ENCODE measurements around the gene TMPRSS3.

The TMPRSS3 gene

GRCh38 chr21:42429021-42429420, 33.2 kb upstream of the TMPRSS3 start:
- TF ChIP-seq CTCF (IDR thresholded peaks at IDR 0.05; ENCODE audit: insufficient read depth, missing control alignments): no peak
- FAIRE-seq (no peak), DNase-seq (ENCODE audit: insufficient read length, low spot score) (no peak)

GRCh38 chr21:42427809-42428419, 32.1 kb upstream of the TMPRSS3 start:
- no peak for TF ChIP-seq CTCF (IDR thresholded peaks at IDR 0.05; ENCODE audit: insufficient read depth, missing control alignments)
- FAIRE-seq (no peak), DNase-seq (ENCODE audit: insufficient read length, low spot score) (no peak)

GRCh38 chr21:42426876-42427480, 31.1 kb upstream of the TMPRSS3 start:
- no peak for DNase-seq (ENCODE audit: insufficient read length, low spot score)
- TF ChIP-seq CTCF (IDR thresholded peaks at IDR 0.05; ENCODE audit: insufficient read depth, missing control alignments): no peak
- no peak for FAIRE-seq

GRCh38 chr21:42426424-42426823, 30.6 kb upstream of the TMPRSS3 start:
- DNase-seq (ENCODE audit: insufficient read length, low spot score): no peak
- TF ChIP-seq CTCF (IDR thresholded peaks at IDR 0.05; ENCODE audit: insufficient read depth, missing control alignments): no peak
- no peak for FAIRE-seq

GRCh38 chr21:42425591-42425990, 29.7 kb upstream of the TMPRSS3 start:
- DNase-seq (ENCODE audit: insufficient read length, low spot score) (no peak), FAIRE-seq (no peak)
- TF ChIP-seq CTCF (IDR thresholded peaks at IDR 0.05; ENCODE audit: insufficient read depth, missing control alignments): no peak

- TF ChIP-seq CTCF (IDR thresholded peaks at IDR 0.05; ENCODE audit: insufficient read depth, missing control alignments): no peak
- FAIRE-seq (no peak), DNase-seq (ENCODE audit: insufficient read length, low spot score) (no peak)
Measured at GRCh38 chr21:42424914-42425541, 29.2 kb upstream of the TMPRSS3 start.

- DNase-seq (ENCODE audit: insufficient read length, low spot score): no peak
- FAIRE-seq: no peak
- TF ChIP-seq CTCF (IDR thresholded peaks at IDR 0.05; ENCODE audit: insufficient read depth, missing control alignments): no peak
Measured at GRCh38 chr21:42423685-42424084, 27.8 kb upstream of the TMPRSS3 start.
